ENCODE data around the gene ATOSB. TPM values are rescaled to one million over a fixed set of nuclear protein-coding genes. Genes with fewer than 3 reads are reported as not detected.

The ATOSB gene
- total RNA-seq, 1 donor from 2014 or later, result 30.3 TPM

DNA sequence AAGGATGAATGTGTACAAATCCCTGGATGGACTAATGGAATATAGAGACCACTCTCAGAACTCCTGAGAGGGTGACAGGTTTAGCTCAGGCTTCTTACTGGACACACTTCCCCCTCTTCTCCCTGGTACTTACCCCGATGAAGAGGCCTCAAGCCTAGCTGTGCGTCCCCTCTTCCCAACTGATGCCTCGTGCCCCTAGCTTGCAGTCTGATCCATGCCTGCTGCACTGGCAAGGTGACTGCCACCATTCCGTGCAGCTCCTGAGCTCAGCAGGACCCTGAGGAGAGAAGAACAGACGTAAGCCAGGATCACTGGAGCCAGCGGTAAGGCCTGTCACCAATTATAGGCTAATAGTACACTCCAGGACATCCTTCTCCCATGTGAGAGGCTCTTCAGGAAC lies 7.2 kb downstream of the ATOSB start:
- H3K27me3 Mint-ChIP-seq (ENCODE audit: unreplicated experiment), result no peaks in the 10 kb centered on the region
- TF ChIP-seq, protein P1, sequence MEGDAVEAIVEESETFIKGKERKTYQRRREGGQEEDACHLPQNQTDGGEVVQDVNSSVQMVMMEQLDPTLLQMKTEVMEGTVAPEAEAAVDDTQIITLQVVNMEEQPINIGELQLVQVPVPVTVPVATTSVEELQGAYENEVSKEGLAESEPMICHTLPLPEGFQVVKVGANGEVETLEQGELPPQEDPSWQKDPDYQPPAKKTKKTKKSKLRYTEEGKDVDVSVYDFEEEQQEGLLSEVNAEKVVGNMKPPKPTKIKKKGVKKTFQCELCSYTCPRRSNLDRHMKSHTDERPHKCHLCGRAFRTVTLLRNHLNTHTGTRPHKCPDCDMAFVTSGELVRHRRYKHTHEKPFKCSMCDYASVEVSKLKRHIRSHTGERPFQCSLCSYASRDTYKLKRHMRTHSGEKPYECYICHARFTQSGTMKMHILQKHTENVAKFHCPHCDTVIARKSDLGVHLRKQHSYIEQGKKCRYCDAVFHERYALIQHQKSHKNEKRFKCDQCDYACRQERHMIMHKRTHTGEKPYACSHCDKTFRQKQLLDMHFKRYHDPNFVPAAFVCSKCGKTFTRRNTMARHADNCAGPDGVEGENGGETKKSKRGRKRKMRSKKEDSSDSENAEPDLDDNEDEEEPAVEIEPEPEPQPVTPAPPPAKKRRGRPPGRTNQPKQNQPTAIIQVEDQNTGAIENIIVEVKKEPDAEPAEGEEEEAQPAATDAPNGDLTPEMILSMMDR (IDR thresholded peaks at IDR 0.05), result no peak
- H3K4me1 Mint-ChIP-seq (ENCODE audit: unreplicated experiment), result peaks cover 42% of the 10 kb centered on the region
- H3K9me3 Mint-ChIP-seq (ENCODE audit: unreplicated experiment), result no peaks in the 10 kb centered on the region
- no peak overlapping the region for H3K27ac Mint-ChIP-seq (ENCODE audit: unreplicated experiment)
- H3K4me3 Mint-ChIP-seq (ENCODE audit: unreplicated experiment), result no peak overlapping the region
- no peak for DNase-seq (ENCODE audit: extremely low spot score, unreplicated experiment)
- peaks cover 22% of the 10 kb centered on the region for H3K36me3 Mint-ChIP-seq (ENCODE audit: unreplicated experiment)

DNA sequence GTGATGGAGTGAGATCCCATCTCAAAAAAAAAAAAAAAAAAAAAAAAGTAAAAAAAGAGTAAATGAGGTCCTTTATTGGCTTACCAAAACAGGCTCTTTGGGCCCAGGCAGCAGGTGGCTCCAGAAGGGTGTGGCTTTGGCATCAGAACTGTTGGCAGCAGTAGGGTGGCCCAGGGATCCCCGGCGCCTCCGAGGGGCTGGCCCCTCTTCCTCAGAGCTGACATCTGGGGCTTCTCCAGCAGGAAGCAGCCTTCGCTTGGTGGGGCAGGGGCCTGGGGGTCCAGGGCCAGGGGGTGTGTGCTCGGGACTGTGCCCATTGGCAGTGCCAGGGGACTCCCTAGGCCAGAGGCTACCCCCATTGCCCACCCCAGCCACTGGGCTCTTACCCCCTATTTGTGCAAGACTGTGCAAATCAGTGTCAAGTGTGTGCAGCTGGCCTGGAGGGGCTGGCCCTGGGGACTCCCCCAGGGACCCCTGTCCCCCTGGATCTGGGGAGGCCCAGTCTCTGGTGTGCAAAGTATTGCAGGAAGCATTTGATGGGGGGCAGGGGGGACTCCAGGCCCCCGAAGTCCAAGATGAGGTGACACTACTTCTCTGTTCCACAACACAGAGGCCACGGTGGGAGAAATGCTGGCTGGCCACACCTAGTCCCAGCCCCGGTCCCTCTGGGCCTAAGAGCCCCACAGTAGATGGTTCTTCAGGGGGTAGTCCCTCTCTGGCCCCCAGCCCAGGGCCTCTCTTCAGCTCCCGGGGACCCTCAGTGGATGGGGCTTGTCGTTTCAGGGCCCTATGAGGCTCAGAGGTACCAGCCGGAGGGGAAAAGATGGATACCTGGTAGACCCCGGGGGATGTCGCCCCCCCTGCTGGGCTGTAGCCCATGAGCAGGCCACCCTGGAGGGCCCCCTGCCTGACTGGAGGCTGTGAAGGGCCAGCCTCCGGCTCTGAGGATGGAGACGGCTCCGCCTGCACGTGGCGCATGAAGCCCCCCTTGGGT lies 8.1 kb downstream of the ATOSB start:
- DNase-seq (ENCODE audit: extremely low spot score, unreplicated experiment), result no peak
- no peak overlapping the region for H3K27ac Mint-ChIP-seq (ENCODE audit: unreplicated experiment)
- H3K27me3 Mint-ChIP-seq (ENCODE audit: unreplicated experiment), result no peaks in the 10 kb centered on the region
- H3K36me3 Mint-ChIP-seq (ENCODE audit: unreplicated experiment), result peaks cover 22% of the 10 kb centered on the region
- H3K9me3 Mint-ChIP-seq (ENCODE audit: unreplicated experiment), result no peaks in the 10 kb centered on the region
- H3K4me1 Mint-ChIP-seq (ENCODE audit: unreplicated experiment), result peaks cover 43% of the 10 kb centered on the region
- TF ChIP-seq, protein P1 (IDR thresholded peaks at IDR 0.05), result no peak
- H3K4me3 Mint-ChIP-seq (ENCODE audit: unreplicated experiment), result no peak overlapping the region

DNA sequence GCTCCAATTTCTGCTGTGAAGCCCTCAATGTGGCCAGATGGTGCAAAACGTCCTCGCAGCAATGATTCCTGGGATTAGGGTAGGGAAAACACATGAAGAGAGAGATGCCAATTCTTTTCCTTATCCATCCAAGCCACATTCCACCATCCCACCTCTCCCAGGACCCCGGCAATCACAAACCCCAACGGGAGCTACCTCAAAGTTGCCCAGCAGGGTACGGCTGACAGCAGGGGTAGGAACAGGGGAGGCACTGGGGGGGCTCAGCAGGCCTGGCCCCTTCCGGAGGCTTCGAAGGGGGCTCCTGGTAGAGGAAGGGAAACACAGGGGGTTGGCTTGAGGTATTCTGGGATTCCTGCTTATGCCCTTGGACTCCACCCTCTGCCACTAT lies 9.3 kb downstream of the ATOSB start:
- peaks cover 22% of the 10 kb centered on the region for H3K36me3 Mint-ChIP-seq (ENCODE audit: unreplicated experiment)
- H3K27me3 Mint-ChIP-seq (ENCODE audit: unreplicated experiment), result no peaks in the 10 kb centered on the region
- H3K27ac Mint-ChIP-seq (ENCODE audit: unreplicated experiment), result peak overlapping the region; percentile 23
- H3K9me3 Mint-ChIP-seq (ENCODE audit: unreplicated experiment), result no peaks in the 10 kb centered on the region
- H3K4me1 Mint-ChIP-seq (ENCODE audit: unreplicated experiment), result peaks cover 38% of the 10 kb centered on the region
- no peak for DNase-seq (ENCODE audit: extremely low spot score, unreplicated experiment)
- no peak overlapping the region for H3K4me3 Mint-ChIP-seq (ENCODE audit: unreplicated experiment)
- TF ChIP-seq, protein P1 (IDR thresholded peaks at IDR 0.05), result no peak

DNA sequence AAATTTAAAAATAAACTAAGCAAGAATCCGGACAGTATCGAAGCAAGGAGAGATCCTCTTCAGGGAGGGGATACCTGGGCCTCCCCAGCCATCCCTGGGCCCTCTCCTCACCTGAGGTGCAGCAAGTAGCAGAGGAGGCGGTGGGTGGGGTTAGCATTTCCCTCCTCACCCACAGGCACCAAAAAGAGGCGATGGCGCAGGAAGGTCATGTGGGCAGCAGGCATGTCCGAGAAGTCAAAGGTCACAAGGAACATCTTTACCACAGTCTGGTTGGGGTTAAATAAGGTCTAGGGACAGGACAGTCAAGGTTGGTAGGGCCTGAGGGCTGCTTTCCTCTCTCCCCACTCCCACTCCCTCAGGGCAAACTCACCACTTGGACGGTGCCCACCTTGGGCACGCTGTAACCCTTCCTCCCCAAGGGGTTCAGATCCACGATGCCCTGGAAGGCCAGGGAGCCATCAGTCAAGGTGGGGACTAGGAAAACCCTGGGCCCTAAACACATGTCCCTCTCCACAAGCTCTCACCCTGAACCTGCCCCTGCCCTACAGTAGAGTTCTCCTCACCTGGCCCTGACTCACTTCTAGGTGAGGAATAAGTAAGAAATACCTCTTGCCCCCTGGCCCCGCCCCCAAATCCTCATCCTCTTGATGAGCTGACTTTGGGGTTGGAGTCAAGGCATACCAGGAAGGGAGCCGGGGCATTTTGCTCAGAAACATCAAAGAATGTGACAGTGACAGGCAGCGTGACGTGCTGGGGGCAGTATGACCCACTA lies 9.9 kb downstream of the ATOSB start:
- no peaks in the 10 kb centered on the region for H3K27me3 Mint-ChIP-seq (ENCODE audit: unreplicated experiment)
- peak overlapping the region; percentile 23 for H3K27ac Mint-ChIP-seq (ENCODE audit: unreplicated experiment)
- H3K9me3 Mint-ChIP-seq (ENCODE audit: unreplicated experiment), result no peaks in the 10 kb centered on the region
- TF ChIP-seq, protein P1 (IDR thresholded peaks at IDR 0.05), result no peak
- peaks cover 26% of the 10 kb centered on the region for H3K36me3 Mint-ChIP-seq (ENCODE audit: unreplicated experiment)
- no peak overlapping the region for H3K4me3 Mint-ChIP-seq (ENCODE audit: unreplicated experiment)
- peaks cover 34% of the 10 kb centered on the region for H3K4me1 Mint-ChIP-seq (ENCODE audit: unreplicated experiment)
- DNase-seq (ENCODE audit: extremely low spot score, unreplicated experiment), result no peak

DNA sequence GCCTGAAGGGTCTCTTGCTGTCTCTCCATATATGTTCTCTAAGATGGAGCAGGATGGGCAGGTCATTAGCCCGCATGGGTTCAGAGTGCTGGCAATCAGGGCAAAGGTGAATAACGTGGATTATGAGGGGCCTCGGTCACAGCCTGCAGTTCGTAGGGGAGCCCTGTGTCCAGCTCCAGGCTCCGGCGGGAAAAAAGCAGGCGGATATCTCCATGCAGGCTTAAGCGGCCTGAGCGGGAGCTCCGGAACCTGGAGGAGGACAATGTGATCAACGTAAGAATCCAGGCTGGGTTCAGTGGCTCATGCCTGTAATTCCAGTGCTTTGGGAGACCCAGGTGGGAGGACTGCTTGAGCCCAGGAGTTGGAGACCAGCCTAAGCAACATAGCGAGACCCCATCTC lies 10.5 kb downstream of the ATOSB start:
- TF ChIP-seq, protein P1 (IDR thresholded peaks at IDR 0.05), result no peak
- peaks cover 30% of the 10 kb centered on the region for H3K4me1 Mint-ChIP-seq (ENCODE audit: unreplicated experiment)
- H3K4me3 Mint-ChIP-seq (ENCODE audit: unreplicated experiment), result no peak overlapping the region
- H3K27me3 Mint-ChIP-seq (ENCODE audit: unreplicated experiment), result no peaks in the 10 kb centered on the region
- DNase-seq (ENCODE audit: extremely low spot score, unreplicated experiment), result no peak
- H3K36me3 Mint-ChIP-seq (ENCODE audit: unreplicated experiment), result peaks cover 33% of the 10 kb centered on the region
- H3K27ac Mint-ChIP-seq (ENCODE audit: unreplicated experiment), result peak overlapping the region; percentile 57
- H3K9me3 Mint-ChIP-seq (ENCODE audit: unreplicated experiment), result no peaks in the 10 kb centered on the region

Data from osteocyte (in vitro differentiated cells).